HG03439 (cell line): ENCODE results near the gene SSTR5.

ENCODE experiments used
- ATAC-seq: cut with Tn5 transposase; IDR thresholded peaks from one replicate; pipeline ENCODE4 v1.9.1; 2021; ENCODE audit warnings: mild to moderate bottlenecking, moderate library complexity; ENCODE audit not compliant: unreplicated experiment

Gene SSTR5

DNA sequence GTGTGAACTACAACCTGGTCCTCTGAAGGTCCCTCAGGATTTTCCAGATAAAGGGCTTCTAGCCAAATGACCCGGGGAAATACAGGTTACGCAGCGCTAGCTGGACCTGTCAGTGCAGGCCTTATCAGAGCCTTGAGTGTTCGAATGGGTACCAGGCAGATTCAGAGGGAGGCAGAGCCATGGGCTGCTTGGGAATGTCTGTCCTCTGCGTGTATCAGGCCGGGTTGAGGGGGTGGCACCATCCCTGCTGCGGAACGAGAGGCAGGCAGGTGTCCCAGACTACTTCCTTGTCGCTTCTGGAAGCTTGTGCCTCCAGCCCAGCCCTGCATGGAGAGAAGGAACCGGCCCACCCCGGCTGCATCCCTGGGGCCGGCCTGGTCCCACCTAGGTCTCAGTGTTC is 33.6 kb upstream of the SSTR5 start:
- no peak for ATAC-seq

DNA sequence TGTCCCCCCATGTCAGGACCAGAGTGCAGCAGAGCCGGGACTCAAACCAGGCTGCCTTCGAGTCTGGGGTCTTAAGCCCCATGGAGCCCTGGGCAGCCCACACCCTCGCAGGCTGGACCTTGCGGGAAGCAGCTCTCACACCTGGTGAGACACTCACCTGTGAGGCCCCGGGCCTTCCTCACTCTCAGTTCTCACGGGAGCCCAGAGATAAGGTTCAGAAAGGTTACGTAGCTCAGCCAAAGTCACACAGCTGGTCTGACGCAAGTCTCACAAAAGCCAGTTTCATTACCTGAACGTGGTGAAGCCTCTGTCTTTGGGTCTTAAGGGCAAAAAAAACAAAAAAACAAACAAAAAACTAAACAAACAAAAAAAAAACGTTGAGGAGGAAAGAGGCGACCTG is 32.8 kb upstream of the SSTR5 start:
- ATAC-seq: no peak

DNA sequence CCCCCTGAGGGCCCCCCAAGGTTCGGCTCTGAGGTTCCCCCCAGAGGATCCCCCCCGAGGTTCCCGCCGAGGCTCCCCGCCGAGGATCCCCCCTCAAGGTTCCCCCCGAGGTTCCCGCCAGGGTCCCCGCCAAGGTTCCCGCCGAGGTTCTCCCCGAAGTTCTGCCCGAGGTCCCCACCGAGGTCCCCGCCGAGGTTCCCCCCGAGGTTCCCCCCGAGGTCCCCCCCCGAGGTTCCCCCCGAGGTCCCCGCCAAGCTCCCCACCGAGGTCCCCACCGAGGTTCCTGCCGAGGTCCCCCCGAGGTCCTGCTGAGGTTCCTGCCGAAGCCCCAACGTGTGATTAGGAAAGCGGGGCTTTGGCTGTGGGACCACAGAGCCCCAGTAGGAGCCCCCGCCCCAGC is 32.2 kb upstream of the SSTR5 start:
- ATAC-seq: no peak

DNA sequence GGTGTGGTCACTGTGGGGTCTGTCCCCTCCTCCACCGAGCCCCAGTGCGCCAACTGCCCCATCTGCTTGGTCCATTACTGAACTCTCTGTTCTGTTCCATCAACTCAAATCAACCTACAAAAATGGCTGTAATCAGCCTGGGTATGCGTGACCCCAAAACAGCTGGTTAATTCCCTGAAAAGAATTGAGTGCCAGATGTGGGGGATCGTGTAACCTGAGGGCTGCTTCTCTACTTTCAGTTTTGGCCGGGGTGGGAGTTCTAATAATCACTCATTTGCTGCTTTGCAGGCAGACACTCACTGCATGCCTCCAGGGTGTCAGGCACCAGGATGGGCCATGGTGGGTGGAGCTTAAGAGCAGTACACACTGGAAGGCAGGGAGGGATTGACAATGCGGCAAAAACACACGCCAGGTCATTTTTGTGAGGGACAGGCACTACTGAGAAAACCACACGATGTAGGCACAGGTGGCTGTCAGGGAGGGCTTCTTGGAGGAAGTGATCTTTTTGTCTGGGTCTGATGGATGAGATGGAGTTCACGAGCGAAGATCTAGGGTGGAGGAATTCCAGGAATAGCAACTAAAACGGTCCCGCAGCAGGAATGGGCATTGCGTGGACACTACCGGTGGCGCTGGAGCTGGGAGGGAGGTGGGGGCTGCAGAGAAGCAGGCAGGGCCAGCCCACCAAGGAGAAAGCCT is 30.4 kb upstream of the SSTR5 start:
- no peak for ATAC-seq

DNA sequence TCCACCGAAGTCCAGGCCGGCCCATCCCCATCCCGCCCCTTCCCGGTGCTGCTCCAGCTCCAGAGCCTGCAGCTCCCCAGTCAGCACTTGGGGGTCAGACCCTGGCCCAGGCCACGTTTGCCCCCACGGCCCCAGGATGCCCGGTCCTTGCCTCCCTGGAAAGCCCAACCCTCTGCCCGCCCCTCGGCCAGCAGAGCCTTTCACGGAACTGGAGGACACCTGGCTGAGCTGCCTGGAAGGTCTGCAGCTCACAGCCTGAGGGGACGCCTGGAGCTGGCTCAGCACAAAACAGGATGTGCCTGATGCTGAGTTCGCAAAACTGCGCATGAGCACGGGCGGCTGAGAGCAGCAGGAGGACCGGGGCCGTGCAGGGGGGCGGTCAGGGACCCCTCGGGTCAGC is 29.7 kb upstream of the SSTR5 start:
- no peak for ATAC-seq

DNA sequence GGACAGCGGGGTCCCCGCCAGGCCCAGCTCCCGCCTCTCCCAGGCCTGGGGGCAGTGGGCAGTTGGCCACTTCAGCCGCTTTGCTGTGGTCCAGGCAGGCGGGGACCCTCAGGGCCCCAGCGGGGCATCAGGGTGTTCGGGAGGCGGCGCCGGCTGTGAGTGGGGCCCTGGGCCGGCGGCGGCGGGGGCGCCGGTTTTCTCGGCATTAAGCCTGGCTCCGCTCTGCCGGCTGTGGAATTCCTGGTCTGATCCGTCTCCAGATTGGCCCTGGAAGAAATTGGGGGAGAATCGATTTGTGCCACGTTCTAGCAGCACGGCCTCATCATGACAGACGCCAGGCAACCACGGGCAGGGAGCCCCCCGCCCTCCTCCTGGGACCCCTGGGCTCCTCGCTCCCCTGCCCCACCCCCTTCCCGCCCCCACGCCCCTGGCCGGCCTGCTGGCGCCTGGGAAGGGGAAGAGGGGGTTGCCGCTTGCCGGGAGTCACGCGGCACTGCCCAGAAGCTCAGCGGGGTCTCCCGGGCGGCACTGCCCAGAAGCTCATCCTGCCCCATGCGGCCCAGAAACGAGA is 28.6 kb upstream of the SSTR5 start:
- ATAC-seq: no peak

DNA sequence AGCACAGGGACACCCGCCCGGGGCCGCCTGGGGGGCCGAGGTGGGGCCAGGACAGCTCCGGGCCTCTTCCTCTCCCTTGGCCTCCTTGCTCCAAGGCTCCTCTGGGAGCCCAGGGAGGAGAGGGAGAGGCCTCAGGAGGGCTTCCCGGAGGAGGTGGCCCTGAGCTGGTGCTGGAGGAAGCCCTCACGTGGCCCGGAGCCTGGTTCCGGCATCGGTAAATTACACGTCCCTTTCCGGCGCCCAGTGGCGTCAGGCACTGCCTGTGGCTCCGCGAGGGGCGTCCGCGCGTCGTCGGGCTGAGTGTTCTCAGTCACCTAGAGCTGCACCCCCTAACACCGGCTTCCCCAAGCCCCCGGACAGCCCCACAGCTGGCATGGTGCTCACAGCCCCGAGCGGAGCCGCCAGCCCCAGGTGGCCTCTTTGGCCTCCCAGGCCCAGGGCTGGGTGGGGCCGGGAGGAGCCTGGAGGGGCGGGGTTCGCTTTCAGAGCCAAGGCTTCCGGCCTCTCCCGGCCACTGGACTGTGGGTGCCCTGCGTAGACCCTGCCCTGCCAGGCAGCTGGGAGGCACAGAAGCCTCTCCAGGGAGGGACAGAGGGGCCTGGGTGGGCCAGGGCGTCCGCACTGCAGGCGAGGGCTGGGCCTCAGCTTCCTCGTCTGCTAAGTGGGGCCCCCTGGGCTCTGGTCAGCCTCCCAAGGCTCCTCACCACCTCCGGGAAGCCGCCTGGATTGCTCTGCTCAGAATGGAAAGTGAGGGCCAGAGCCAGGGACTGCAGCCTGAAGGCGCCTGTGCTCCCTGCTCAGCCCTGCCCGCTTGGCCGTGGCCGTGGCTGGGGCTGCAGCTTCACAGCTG is 27.9 kb upstream of the SSTR5 start:
- no peak for ATAC-seq

DNA sequence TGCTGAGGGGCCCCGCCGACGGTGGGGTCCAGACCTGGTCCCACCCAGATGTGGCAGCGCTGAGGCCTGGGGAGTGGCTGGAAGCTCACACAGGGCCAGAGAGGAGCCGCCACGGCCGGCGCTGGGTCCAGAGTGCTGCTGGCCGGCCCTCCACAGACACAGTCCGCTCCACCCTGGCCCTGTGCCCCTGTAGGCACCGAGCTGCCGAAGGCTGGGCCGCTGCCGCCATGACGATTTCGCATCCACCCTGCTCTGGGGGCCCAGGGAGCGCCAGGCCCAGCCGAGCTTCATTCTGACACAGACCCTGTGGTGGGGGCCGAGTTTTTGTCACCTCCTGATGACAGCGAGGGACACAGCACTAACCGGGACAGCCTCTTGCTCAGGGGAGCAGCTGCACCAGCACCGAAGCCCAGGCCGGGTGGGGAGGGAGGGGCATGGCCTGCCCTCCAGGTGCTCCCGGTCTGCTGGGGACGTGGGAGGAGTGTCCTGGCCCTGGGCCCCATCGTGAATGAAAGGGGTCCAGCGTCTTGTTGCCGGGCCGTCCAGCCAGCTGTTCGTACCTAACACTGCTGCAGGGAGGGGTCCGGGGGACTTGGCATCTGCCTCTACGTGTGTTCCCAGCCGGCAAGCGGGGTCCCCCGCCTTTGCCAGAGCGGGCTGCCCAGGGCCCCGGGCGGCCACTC is 27.1 kb upstream of the SSTR5 start:
- no peak for ATAC-seq

DNA sequence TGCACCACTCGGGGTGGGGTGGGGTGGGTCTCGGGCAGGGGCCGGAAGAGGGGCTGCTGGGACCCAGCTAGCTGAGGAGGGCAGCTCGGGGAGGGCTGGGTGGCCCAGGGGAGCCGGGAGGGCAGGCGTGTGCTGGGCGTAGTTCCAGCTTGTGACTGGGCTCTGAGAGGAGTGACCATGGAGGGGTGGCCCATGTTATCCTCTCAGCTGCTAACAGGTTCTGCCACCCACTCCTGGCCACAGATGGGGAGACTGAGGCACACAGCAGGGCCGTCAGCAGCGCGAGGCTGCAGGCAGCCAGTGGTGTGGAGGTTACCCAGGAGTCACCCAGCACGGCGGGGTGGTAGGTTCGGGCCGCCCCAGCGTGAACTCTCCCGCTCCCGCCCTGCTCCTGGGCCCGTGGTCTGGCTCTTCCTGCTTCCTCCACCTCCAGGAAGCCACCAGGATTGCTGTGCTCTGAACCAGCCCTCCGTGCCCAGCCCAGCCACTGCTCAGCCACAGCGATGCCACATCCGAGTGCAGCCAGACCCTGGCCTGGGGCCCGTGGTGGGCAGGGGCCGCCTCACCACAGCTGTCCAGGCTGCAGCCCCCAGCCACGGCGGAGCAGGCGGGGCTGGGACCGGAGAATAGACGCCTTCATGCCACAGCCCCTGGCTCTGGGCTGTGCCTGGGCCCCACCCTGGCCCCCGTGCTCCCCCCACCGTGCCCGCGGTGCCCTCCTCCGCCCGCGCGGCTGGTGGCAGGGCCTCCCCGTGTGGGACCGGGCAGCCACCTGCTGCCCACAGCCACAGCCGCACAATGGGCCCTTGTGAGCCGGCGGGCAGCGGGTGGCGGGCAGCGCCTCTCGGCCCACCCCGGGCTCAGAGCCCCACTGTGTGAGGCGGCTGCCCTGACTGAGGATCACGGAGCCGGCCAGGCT is 26.3 kb upstream of the SSTR5 start:
- ATAC-seq: no peak

DNA sequence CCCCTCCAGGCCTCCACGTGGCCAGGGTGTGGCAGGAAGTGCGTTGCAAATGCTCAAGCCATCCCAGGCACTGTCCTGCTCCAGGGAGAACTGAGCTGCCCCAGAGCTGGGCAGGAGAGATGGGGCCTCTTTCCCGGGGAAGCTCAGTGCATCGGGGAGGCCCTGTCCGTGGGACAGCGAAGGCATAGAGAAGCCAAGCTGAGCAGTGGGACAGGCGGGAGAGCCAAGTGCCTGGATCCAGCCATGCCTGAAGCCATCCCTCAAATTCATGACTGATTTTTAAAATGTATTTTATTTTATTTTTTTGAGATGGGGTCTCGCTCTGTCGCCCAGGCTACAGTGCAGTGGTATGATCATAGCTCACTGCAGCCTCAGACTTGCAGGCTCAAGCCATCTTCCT is 25.4 kb upstream of the SSTR5 start:
- no peak for ATAC-seq

DNA sequence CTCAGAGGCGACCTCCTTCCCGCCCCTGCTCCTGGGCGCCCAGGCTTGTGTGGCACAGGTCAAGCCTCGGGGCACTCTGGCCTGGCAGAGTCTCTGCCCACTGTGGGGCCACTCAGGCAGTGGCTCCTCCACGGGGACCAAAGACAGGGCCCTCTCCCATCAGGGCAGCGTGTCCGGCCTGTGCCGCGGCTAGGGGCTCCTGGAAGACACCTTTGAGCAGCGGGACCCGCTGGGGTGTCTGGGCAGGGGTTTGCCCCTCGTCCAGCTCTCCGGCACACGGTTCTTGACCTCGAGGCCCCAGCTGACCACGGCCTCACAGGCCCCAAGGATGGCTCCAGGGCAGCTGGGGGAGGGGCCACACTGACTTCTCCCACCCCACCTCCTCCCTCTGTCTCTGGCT is 24.7 kb upstream of the SSTR5 start:
- no peak for ATAC-seq

DNA sequence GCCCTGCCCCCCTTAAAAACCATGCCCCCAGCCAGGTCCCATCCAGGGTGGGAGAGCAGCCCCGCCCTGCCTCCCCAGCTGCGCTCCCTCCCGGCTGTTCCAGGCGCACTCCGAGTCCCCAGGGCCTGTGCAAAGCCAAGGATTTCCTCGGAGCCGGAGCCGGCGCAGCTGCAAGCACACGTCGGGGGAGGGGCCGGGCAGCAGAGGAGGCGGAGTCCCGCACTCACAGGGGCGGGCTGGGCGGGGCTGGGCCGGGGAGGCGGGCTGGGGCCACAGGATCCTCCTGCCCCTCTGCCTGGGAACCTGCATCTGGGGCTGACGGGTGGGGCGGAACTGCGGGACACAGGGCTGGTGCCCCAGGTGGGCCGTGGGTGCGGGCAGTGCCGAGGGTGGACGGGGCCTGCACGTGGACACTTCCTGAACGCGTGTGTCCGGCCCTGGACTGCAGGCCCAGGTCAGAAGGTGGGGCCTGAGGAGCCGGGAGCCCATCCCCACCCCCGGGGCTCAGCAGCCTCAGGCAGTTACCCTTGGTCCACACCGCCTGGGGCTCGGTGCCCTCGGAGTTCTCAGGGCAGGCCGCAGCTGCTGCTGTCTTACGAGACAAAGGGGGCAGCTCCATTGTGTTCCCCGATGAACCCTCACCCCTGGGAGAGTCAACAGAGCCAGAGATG is 24.0 kb upstream of the SSTR5 start:
- ATAC-seq: no peak

DNA sequence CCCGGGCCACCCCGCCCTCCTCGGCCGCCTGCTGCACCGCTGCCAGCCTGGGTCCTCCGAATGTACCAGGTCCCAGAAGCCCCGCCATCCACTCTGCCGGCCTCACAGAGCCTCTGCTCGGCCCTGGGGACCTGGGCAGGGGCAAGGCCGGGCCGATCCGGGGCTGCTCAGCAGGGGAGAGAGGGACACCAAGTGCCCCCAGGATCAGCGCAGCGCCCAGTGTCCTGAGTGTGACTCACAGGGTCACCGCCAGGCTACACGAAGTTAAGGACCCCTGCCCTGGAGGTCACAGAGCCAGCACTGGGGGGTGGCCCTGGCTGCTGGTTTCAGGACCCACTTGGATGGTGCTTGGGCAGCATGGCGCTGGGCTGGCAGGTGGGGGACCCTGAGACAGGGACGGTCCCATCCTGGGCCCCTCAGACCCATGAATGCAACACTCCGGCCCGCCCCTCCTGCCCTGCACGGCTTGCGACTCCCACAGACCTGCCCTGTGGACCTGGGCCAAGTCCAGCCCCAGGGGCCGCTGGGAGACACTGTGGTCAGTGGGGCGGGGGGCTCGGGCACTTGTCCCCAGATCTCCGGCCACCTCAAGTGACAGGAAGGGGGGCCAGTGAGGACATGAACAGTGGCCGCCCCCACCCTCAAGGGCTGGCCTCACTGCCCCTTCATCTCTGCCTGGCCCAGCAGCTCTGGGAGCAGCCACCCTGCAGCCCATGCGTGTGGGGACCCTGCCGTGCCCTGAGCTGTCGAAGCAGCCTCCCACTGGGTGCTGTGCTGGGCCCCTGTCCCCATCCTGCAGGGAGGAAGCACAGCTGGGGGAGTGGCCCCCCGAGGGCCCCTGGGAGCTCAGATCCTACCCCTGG is 23.2 kb upstream of the SSTR5 start:
- ATAC-seq: no peak

DNA sequence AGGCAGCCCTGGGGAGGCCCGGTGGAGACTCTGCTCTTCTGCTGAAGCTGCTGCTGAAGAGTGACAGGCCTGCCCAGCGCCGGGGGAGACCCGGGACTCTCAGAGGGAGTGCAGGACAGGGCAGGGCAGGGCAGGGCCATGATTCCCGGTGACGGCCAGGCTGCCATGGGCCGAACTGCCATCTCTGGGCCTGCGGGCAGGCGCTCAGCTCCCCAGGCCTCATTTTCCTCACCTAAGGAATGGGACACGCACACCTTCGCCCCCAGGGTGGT is 22.6 kb upstream of the SSTR5 start:
- no peak for ATAC-seq

DNA sequence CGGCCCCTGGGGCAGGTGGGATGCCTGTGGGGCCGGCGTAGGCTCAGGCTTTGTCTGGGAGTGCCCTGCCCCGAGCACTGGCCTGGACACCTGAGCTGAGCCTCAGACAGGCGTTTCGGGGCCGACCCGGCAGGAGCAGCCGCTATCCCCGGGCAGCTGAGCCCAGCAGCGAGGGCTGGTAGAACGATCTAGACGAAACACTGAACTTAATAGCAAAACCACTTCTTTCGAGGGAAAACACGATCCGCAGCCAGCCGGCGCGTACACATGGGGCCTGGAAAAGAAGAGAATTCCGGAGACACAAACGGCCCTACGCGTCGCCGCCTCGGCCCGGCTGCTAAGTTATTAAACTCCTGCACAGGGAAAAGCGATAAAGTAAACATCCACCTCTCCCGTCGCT is 22.0 kb upstream of the SSTR5 start:
- no peak for ATAC-seq

DNA sequence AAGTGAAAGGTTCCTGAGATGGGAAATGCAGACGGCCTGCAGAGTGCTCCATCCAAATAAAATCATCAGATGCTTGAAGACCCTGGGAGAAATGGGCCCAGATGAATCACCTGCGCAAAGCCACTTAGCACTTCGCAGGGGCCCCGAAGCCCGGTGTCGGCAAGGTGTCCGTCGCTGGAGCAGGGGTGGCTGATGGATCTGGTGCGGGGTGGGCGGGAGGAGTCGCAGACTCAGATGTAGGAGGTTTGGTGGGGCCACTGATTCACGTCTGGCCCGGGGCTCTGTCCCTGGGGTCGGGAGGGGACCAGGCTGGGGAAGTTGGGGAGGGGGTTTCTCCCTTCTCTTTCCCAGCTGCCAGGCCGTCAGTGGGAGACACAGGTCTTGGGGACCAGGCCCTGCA is 21.6 kb upstream of the SSTR5 start:
- ATAC-seq: no peak

DNA sequence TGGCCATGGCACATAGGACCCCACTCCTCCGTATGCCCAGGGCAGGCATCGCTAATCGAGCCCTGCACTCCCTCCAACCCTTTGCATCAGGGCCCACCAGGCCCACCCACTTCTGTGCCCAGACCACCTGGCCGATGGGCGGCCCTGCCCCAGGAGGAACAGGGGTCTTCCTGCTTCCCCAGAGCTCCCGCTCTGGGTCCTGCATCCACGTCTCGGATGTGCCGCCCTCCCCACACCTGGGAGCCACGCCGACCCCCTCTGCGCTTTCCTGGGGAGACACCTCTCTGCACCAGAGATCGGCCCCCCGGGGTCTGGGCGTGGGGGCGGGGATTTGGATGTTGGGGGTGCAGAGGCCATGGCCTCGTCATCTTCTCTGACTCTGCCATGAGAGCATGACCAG is 21.1 kb upstream of the SSTR5 start:
- ATAC-seq: no peak

DNA sequence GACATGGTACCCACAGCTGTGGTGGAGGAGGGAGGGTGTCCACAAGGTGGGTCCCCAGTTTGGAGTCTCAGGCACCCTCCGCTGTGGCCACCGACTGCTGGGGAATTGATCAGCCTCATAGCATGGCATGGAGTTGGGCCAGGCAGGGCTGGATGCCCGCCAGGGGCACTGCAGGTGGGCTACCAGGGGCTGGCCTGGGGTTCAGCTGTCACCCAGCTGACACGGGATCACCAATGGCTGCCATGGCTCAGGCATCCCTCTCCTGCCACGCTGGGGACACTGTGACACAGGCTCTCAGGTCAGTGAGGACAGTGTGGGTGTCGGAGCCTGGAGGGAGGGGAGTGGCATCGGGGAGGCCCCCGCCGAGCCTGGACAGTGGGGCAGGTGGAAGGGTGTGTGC is 19.8 kb upstream of the SSTR5 start:
- ATAC-seq: no peak

DNA sequence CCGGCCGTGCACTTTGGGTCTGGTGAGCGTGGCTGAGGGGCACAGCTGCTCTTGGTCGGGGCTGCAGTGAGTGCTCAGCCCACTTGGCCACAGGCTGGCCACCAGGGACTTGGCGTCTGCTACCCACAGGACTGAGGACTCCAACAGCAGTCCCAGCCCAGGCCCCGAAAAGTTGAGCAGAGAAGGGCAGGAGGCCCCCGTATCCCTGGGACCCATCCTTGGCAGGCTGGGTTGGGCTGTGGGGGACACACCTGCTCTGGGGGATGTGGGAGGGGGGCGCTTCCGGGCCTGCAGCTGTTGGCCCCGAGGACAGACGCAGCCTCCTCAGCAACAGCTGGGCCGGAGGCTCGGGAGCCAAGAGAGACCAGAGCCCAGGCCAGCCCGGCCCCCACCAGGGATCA is 19.4 kb upstream of the SSTR5 start:
- ATAC-seq: no peak
